Esophagus (tissue), 2 donors: Measurements from ENCODE around the gene SERGEF. TPM values are rescaled to one million over a fixed set of nuclear protein-coding genes. Genes with fewer than 3 reads are reported as not detected.

ENCODE experiments used
- H3K27ac ChIP-seq, 2 donors: one replicate each; pipeline ENCODE4 v1.5.1; 2013; ENCODE audit warnings: low read depth in 2 of 2, mild to moderate bottlenecking in 2 of 2, inconsistent platforms in 1 of 2, low read length in 1 of 2, moderate library complexity in 1 of 2
- H3K27me3 ChIP-seq, 2 donors: one replicate each; pipeline ENCODE4 v1.6.1; 2013; ENCODE audit warnings: low read length in 2 of 2, control low read depth in 1 of 2, mild to moderate bottlenecking in 1 of 2; ENCODE audit not compliant: insufficient read depth in 2 of 2, control insufficient read depth in 1 of 2
- H3K36me3 ChIP-seq, 2 donors: one replicate each; pipeline ENCODE4 v1.6.1; 2013; ENCODE audit warnings: low read length in 1 of 2; ENCODE audit not compliant: control insufficient read depth in 2 of 2, insufficient read depth in 2 of 2
- H3K4me1 ChIP-seq, 2 donors: one replicate each; pipeline ENCODE4 v1.6.1; 2013; ENCODE audit warnings: low read length in 1 of 2; ENCODE audit not compliant: control insufficient read depth in 2 of 2, insufficient read depth in 2 of 2
- H3K4me3 ChIP-seq, 2 donors: one replicate each; pipeline ENCODE4 v1.5.1; 2013; ENCODE audit warnings: low read length in 2 of 2, mild to moderate bottlenecking in 2 of 2, low read depth in 1 of 2, moderate library complexity in 1 of 2
- H3K9me3 ChIP-seq, 2 donors: one replicate each; pipeline ENCODE4 v1.6.1; 2013; ENCODE audit warnings: mild to moderate bottlenecking in 2 of 2, low read depth in 1 of 2, low read length in 1 of 2, moderate library complexity in 1 of 2; ENCODE audit not compliant: control insufficient read depth in 2 of 2, insufficient read depth in 1 of 2
- WGBS, 2 donors: extraction: QIAGEN DNeasy Blood & Tissue Kit; methylation state at CpG; one replicate each; pipeline ENCODE4 v1.1.7; 2013; 5-methylcytosine and 5-hydroxymethylcytosine counted together
- polyA plus RNA-seq, 2 donors: library from polyadenylated mRNA; stranded (reverse); fragments of 200-250 nt; gene quantifications; one replicate each; pipeline ENCODE4 v1.2.3, GENCODE V29; 2013
- donor health status: healthy with polysubstance abuse.
- donor health status: Bipolar disorder and iron deficiency.

Gene SERGEF
- polyA plus RNA-seq, 2 donors = 17.2 to 39.3 TPM

DNA sequence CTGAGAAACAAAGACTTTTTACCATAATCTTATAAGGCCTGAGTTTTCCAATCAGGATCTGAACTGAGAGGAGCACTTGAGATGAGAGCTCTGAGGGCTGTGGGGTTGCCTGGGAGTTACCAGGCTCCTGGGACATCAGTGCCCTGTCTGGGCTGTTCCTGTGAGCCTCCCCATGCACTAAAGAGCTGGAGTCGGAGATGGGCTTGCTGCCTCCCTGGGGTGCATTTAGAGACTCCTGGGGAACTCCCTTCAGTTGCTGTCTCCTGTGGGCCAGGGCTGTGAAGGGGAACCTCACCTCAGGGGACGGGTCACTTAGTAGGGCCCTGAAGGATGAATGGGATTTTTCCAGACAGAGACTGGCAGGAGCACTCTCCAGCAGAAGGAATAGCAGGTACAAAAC, 244.9 kb downstream of the SERGEF start:
- H3K9me3 ChIP-seq = no peaks in the 10 kb centered on the region
- no peaks in the 10 kb centered on the region for H3K36me3 ChIP-seq
- H3K27ac ChIP-seq = no peak overlapping the region
- H3K27me3 ChIP-seq = no peaks in the 10 kb centered on the region
- no peaks in the 10 kb centered on the region for H3K4me1 ChIP-seq
- no peak overlapping the region for H3K4me3 ChIP-seq
- WGBS, 2 donors = 85 to 90% methylated on average over 2 of the region's 2 CpGs

DNA sequence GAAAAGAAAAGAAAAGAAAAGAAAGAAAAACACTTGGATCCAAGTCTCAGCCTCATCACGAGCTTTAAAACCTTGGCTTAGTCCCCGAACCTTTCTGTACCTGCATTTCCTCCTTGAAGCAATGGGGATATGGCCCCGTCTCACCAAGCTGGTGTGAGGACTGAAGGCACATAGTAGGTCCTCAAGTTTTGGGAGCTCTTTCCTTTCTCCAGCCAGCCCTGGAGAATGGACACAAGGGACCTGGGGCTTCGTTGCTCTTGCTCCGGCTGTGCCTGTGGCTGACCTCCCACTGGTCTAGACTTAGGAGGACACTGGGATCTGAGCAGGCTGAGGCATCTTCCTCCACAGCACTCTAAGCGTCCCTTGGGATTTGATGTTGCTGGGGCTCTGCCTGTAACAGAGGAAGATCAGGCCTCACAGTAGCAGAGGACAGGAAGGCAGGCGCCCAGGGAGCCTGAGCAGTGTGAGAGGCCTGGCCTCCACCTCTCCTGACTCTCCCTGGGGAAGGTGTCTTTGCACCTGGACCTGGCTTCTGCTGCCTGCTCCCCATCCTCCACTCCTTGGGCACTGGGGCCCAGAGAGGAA, 245.5 kb downstream of the SERGEF start:
- H3K36me3 ChIP-seq = no peaks in the 10 kb centered on the region
- no peaks in the 10 kb centered on the region for H3K9me3 ChIP-seq
- no peaks in the 10 kb centered on the region for H3K27me3 ChIP-seq
- H3K4me3 ChIP-seq = no peak overlapping the region
- WGBS, 2 donors = 83 to 85% methylated on average over 7 of the region's 7 CpGs
- H3K27ac ChIP-seq = no peak overlapping the region
- H3K4me1 ChIP-seq = no peaks in the 10 kb centered on the region

GRCh38 chr11:17766590-17766989, 246.3 kb downstream of the SERGEF start:
- no peak overlapping the region for H3K4me3 ChIP-seq
- H3K4me1 ChIP-seq = no peaks in the 10 kb centered on the region
- H3K27me3 ChIP-seq = no peaks in the 10 kb centered on the region
- H3K36me3 ChIP-seq = no peaks in the 10 kb centered on the region
- WGBS, 2 donors = 76 to 90% methylated on average over 5 of the region's 5 CpGs
- H3K27ac ChIP-seq = no peak overlapping the region
- no peaks in the 10 kb centered on the region for H3K9me3 ChIP-seq

DNA sequence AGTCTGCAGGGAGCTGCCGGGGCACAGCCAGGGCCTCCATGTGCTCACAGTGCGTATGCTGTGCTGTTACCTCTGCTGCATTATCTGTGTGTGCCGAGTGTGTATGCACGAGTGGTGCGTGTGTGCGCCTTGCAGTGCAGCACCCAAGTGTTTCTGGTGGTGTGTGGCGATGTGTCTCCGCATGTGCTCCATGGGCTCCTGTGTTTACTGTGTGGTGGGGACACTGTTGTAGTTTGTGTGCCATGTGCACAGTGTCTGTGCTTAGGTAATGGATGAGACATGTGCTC, 246.8 kb downstream of the SERGEF start:
- Histone ChIP-seq H3K27me3 (no peaks in the 10 kb centered on the region), H3K4me3 (no peak overlapping the region), H3K27ac (no peak overlapping the region), H3K9me3 (no peaks in the 10 kb centered on the region), H3K4me1 (no peaks in the 10 kb centered on the region), H3K36me3 (no peaks in the 10 kb centered on the region)
- 89 to 94% methylated on average over 8 of the region's 8 CpGs for WGBS, 2 donors

DNA sequence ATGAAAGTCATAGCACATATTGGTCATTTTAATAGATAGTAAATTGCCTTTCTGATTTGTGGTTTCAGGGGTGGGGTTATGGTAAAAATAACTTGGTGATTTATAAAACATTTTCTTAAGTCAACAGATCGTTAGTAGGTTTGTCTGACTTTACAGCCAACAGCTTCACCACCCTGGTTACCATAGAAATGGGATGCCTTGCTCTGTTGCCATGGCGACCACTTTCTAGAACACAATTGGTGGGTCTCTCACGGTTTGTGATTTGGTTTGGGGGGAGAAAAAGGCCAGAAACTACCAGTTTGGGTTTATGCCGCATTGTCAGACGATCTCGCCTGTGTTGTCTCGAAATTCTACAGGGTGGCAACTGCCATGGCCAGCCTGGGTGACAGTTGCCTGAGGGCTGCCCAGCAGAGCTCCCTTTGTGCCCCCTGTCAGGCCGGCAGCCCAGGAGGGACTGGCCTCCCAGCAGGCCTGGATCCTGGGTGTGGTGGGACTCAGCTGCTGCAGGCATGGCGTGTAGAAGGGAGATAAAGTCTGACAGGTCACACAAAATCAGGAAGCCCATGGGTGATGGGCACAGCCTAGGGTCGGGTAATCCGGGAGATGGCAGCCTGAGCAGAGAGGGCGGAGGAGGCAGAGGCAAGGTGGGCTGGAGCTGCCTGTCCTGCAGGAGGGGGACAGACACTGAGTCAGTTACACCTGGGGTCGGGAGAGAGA, 247.3 kb downstream of the SERGEF start:
- H3K27me3 ChIP-seq = no peaks in the 10 kb centered on the region
- no peaks in the 10 kb centered on the region for H3K4me1 ChIP-seq
- H3K9me3 ChIP-seq = no peaks in the 10 kb centered on the region
- H3K27ac ChIP-seq = no peak overlapping the region
- 80 to 81% methylated on average over 13 of the region's 13 CpGs for WGBS, 2 donors
- H3K4me3 ChIP-seq = no peak overlapping the region
- H3K36me3 ChIP-seq = no peaks in the 10 kb centered on the region

DNA sequence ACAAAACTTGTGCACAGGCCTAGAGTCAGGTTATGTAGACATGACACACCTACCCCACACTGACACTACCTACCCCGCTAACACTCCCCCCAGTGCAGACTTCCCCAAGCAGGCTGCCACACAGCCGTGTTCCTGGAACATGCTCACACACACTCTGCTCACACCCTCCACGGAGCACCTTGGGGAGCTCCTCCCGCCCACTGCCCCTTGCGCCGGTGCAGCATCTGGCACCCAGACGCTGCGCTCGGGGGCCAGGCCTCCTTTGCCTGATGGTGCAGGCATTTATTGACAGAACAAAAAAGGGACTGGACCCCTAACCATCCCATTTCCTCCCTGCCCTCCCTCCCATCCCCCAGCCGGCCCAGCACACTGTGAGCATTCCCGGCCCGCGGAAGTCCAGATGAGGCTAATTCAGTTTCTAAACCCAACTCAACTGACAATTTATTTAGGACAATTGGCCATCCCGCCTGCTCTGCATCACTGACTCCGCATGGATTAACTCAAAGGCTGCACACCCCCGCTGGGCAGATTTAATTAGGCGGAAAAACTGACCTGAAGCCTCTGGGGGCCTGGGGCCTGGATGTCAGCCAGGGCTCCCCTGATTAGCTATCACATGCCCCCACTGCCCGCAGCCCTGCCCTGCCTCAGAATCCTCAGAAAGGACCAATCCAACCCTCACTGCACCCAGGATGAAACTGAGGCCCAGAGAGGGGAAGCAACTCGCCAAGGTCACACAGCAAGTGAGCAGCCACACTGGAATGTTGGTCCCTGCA, 248.2 kb downstream of the SERGEF start:
- Histone ChIP-seq H3K27me3 (no peaks in the 10 kb centered on the region), H3K36me3 (no peaks in the 10 kb centered on the region), H3K4me3 (no peak overlapping the region), H3K27ac (no peak overlapping the region), H3K4me1 (no peaks in the 10 kb centered on the region), H3K9me3 (no peaks in the 10 kb centered on the region)
- 76 to 77% methylated on average over 19 of the region's 19 CpGs for WGBS, 2 donors

DNA sequence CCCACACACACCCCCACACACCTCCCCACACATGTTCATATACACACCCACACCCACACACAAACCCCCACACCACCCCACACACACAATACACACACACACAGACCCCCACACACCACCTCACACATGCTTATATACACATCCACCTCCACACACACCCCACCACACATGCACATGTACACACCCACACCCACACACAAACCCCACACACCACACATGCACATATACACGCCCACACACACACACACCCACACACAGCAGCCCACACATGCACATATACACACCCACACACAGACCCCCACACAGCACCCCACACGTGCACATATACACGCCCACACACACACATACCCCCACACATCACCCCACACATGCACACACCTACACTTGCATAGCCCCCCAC, 249.1 kb downstream of the SERGEF start:
- Histone ChIP-seq H3K36me3 (no peaks in the 10 kb centered on the region), H3K4me1 (no peaks in the 10 kb centered on the region), H3K27ac (no peak overlapping the region), H3K27me3 (no peaks in the 10 kb centered on the region), H3K9me3 (no peaks in the 10 kb centered on the region), H3K4me3 (no peak overlapping the region)
- 58 to 63% methylated on average over 3 of the region's 3 CpGs for WGBS, 2 donors

- H3K27me3 ChIP-seq = no peaks in the 10 kb centered on the region
- 83 to 87% methylated on average over 7 of the region's 7 CpGs for WGBS, 2 donors
- H3K9me3 ChIP-seq = no peaks in the 10 kb centered on the region
- H3K27ac ChIP-seq = no peak overlapping the region
- H3K4me3 ChIP-seq = no peak overlapping the region
- H3K36me3 ChIP-seq = no peaks in the 10 kb centered on the region
- H3K4me1 ChIP-seq = no peaks in the 10 kb centered on the region
Observed at GRCh38 chr11:17763244-17763643, 249.6 kb downstream of the SERGEF start.

DNA sequence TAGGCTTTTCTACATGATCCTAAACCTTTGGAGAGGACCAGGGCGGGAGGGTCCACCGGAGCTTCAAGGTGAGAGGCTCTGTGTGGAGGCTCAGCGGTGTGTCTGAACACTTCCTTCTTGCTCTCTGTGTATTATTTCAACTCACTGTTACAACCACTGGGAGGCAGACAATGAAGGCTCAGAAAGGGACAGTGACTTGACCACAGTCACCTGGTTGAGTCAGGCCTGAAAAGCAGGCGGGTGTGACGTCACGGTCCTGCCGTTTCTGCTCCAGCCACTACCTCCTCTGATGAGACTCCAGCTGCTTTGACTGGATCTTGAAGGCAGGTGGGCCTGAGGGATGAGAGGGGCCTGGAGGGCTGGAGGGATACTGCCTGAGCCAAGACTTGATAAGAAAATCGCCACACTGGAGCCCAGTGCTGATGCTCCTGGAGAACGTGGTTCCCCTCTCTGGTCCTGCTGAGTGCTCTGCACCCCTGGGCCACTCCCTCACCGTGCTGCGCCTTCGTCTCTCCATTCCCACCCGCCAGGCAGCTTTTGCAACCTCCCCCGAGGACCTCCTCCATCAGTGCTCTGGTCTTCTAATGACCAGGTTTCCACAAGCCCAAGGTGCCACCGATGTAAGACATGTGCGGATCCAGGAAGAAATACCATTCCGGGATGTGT, 250.4 kb downstream of the SERGEF start:
- Histone ChIP-seq H3K27ac (no peak overlapping the region), H3K4me3 (no peak overlapping the region), H3K4me1 (no peaks in the 10 kb centered on the region), H3K9me3 (no peaks in the 10 kb centered on the region), H3K27me3 (no peaks in the 10 kb centered on the region), H3K36me3 (no peaks in the 10 kb centered on the region)
- whole genome bisulfite sequencing, 2 donors = 85 to 87% methylated on average over 17 of the region's 17 CpGs
